Astrocyte of the cerebellum (primary cell): Measurements from ENCODE around the gene TERB1.

Source experiments
- DNase-seq: peaks from one replicate; pipeline ENCODE4 v3.0.0-alpha.2; 2011; ENCODE audit warnings: low read depth
- H3K4me3 ChIP-seq: 2 replicates; pipeline ENCODE4 v1.5.1; 2011; ENCODE audit warnings: mild to moderate bottlenecking, low read depth, low read length, moderate library complexity
- CTCF ChIP-seq: IDR thresholded peaks from 2 replicates; pipeline ENCODE4 v1.5.1; 2012; ENCODE audit warnings: low read length, low read depth, moderate library complexity, mild to moderate bottlenecking; ENCODE audit errors: missing control alignments
- in situ Hi-C: cut with HindIII; loops from 2 replicates; pipeline ENCODE4 v1.10.0; 2017; ENCODE audit warnings: low sequenced_read_pairs

The TERB1 gene

GRCh38 chr16:66832190-66832589 lies 30.8 kb upstream of the TERB1 start:
- H3K4me3 ChIP-seq, result no peak overlapping the region
- no peak for TF ChIP-seq CTCF
- no peak for DNase-seq
- in situ Hi-C loops, result no loop called here

GRCh38 chr16:66830422-66831404 lies 29.3 kb upstream of the TERB1 start, which contains the start of gene NAE1:
NAE1 (minus strand) TSS chr16:66830976; CDS start chr16:66830899, 77 bp downstream.
- peak; percentile 55 for DNase-seq
- TF ChIP-seq CTCF, result peak; percentile 98
- peak within 1 kb of the TSS; percentile 82 for H3K4me3 ChIP-seq
- in situ Hi-C loops, result no loop called here

GRCh38 chr16:66824006-66824405 lies 22.6 kb upstream of the TERB1 start:
- no peak overlapping the region for H3K4me3 ChIP-seq
- no peak for DNase-seq
- in situ Hi-C loops, result no loop called here
- TF ChIP-seq CTCF, result no peak

- in situ Hi-C loops, result no loop called here
- DNase-seq, result no peak
- H3K4me3 ChIP-seq, result no peak overlapping the region
- no peak for TF ChIP-seq CTCF
These were observed 13.3 kb upstream of the TERB1 start for GRCh38 chr16:66814734-66815133.

GRCh38 chr16:66811043-66811442 lies 9.7 kb upstream of the TERB1 start:
- no peak for TF ChIP-seq CTCF
- DNase-seq, result no peak
- in situ Hi-C loops, result no loop called here
- H3K4me3 ChIP-seq, result no peak overlapping the region

GRCh38 chr16:66810391-66810790 lies 9.0 kb upstream of the TERB1 start:
- DNase-seq, result no peak
- in situ Hi-C loops, result no loop called here
- H3K4me3 ChIP-seq, result no peak overlapping the region
- TF ChIP-seq CTCF, result no peak
